Endothelial cell of umbilical vein (primary cell): ENCODE results near the gene OMA1. TPM values are rescaled to one million over a fixed set of nuclear protein-coding genes. Genes with fewer than 3 reads are reported as not detected.

Experiments used
- BruUV-seq: library from RNA; stranded (reverse); fragments of 400-500 nt; replicated peaks from 2 replicates; lab custom pipeline; 2021; lab: Mats Ljungman, UMichigan
- CTCF ChIA-PET: fragments of 300-600, 350-600 bp; sonication (Branson Sonifier 250); formaldehyde crosslinking; loops from one replicate; lab custom pipeline; 2021; ENCODE audit warnings: antibody characterized with exemption, inconsistent platforms; lab: Charles Lee
- POLR2A ChIA-PET: fragments of 300-600, 350-600 bp; sonication (Branson Sonifier 250); formaldehyde crosslinking; loops from one replicate; lab custom pipeline; 2021; ENCODE audit warnings: antibody characterized with exemption, inconsistent platforms; lab: Charles Lee
- DNase-seq: peaks from one replicate; pipeline ENCODE4 v3.0.0-alpha.2; 2011; ENCODE audit warnings: low read depth, low spot score
- FAIRE-seq: peaks from 2 replicates; lab custom pipeline; 2011; peaks lifted over from hg19 to GRCh38; lab: Jason Lieb, UNC
- H2AFZ ChIP-seq: 2 replicates; pipeline ENCODE4 v1.6.0; 2012; ENCODE audit warnings: low read depth, low read length, control low read depth, inconsistent platforms
- H3K27ac ChIP-seq: 2 replicates; pipeline ENCODE4 v1.5.1; 2011; ENCODE audit warnings: low read depth, mild to moderate bottlenecking, control low read depth, low read length, moderate library complexity; ENCODE audit not compliant: insufficient read depth
- H3K27me3 ChIP-seq, 2 experiments: 2 replicates each; pipeline versions ENCODE4 v1.6.0 to v1.6.1; 2011; ENCODE audit warnings: low read length in 2 of 2, mixed read lengths in 1 of 2; ENCODE audit not compliant: control insufficient read depth in 2 of 2, insufficient read depth in 2 of 2
- H3K36me3 ChIP-seq, 2 experiments: 2 replicates in 1 of 2; 3 replicates in 1 of 2; pipeline ENCODE4 v1.5.1; 2011; ENCODE audit warnings: low read length in 2 of 2, mild to moderate bottlenecking in 1 of 2, moderate library complexity in 1 of 2; ENCODE audit not compliant: control insufficient read depth in 2 of 2, insufficient read depth in 2 of 2; ENCODE audit errors: extremely low read depth in 1 of 2
- H3K4me1 ChIP-seq: 3 replicates; pipeline ENCODE4 v1.5.1; 2011; ENCODE audit warnings: mild to moderate bottlenecking, low read length; ENCODE audit not compliant: control insufficient read depth, insufficient read depth; ENCODE audit errors: extremely low read depth
- H3K4me2 ChIP-seq: 2 replicates; pipeline ENCODE4 v1.6.1; 2011; ENCODE audit warnings: low read length, control low read depth, mixed read lengths; ENCODE audit not compliant: insufficient read depth
- H3K4me3 ChIP-seq, 3 experiments: fragments of 200-600 bp in 1 of 3; sonication (generic), shearing (Covaris generic) in 1 of 3; replicated peaks in 1 of 3; 2 replicates each; pipeline ENCODE4 v1.5.1; 2011 to 2016; ENCODE audit warnings: control low read depth in 3 of 3, low read length in 3 of 3, mild to moderate bottlenecking in 2 of 3, inconsistent platforms in 1 of 3, low read depth in 1 of 3, moderate library complexity in 1 of 3; ENCODE audit not compliant: insufficient read depth in 1 of 3
- H3K79me2 ChIP-seq: 2 replicates; pipeline ENCODE4 v1.6.0; 2012; ENCODE audit warnings: low read length, inconsistent platforms; ENCODE audit not compliant: control insufficient read depth, insufficient read depth
- H3K9ac ChIP-seq: replicated peaks from 2 replicates; pipeline ENCODE3; 2011; ENCODE audit warnings: low read length, control low read depth; ENCODE audit not compliant: insufficient read depth; ENCODE audit errors: extremely low read depth
- H3K9me1 ChIP-seq: replicated peaks from 3 replicates; pipeline ENCODE4 v1.6.0; 2011; ENCODE audit warnings: mild to moderate bottlenecking, low read length; ENCODE audit not compliant: control insufficient read depth, insufficient read depth; ENCODE audit errors: extremely low read depth
- H3K9me3 ChIP-seq: replicated peaks from 2 replicates; pipeline ENCODE4 v1.5.1; 2012; ENCODE audit warnings: low read length, inconsistent platforms; ENCODE audit not compliant: control insufficient read depth, insufficient read depth
- H4K20me1 ChIP-seq: replicated peaks from 2 replicates; pipeline ENCODE3; 2011; ENCODE audit warnings: mild to moderate bottlenecking, low read length; ENCODE audit not compliant: control insufficient read depth, insufficient read depth; ENCODE audit errors: extremely low read depth
- CTCF ChIP-seq, 2 donors: IDR thresholded peaks; 1 replicate in 1 of 2; 2 replicates in 1 of 2; pipeline ENCODE4 v1.5.1; 2011; ENCODE audit warnings: low read length in 2 of 2, mild to moderate bottlenecking in 2 of 2, moderate library complexity in 2 of 2, control low read depth in 1 of 2, inconsistent platforms in 1 of 2, low read depth in 1 of 2; ENCODE audit not compliant: insufficient read depth in 1 of 2; ENCODE audit errors: extremely low read depth in 1 of 2
- EZH2 ChIP-seq: IDR thresholded peaks from 2 replicates; pipeline ENCODE4 v1.6.1; 2012; ENCODE audit warnings: borderline replicate concordance, low read depth, mild to moderate bottlenecking, moderate library complexity, low read length, inconsistent platforms; ENCODE audit not compliant: severe bottlenecking
- FOS ChIP-seq: IDR thresholded peaks from 2 replicates; pipeline ENCODE4 v1.6.1; 2011; ENCODE audit warnings: mild to moderate bottlenecking, low read length, moderate library complexity, borderline replicate concordance; ENCODE audit not compliant: insufficient read depth
- GATA2 ChIP-seq: IDR thresholded peaks from 2 replicates; pipeline ENCODE4 v1.7.0; 2011; ENCODE audit warnings: low read depth, mild to moderate bottlenecking, moderate library complexity, mixed read lengths, low read length; ENCODE audit not compliant: insufficient read length, insufficient read depth
- JUN ChIP-seq: IDR thresholded peaks from 2 replicates; pipeline ENCODE4 v1.6.1; 2011; ENCODE audit warnings: borderline replicate concordance, low read depth; ENCODE audit not compliant: insufficient read length, insufficient read depth
- MAX ChIP-seq: IDR thresholded peaks from 2 replicates; pipeline ENCODE4 v1.6.1; 2011; ENCODE audit not compliant: insufficient read depth, insufficient read length
- MYC ChIP-seq: IDR thresholded peaks from one replicate; pipeline ENCODE4 v1.6.1; 2011; ENCODE audit warnings: mild to moderate bottlenecking, low read depth, low read length
- POLR2A ChIP-seq: IDR thresholded peaks from 2 replicates; pipeline ENCODE4 v1.6.1; 2012; ENCODE audit warnings: low read depth, mild to moderate bottlenecking, control low read depth, low read length
- POLR2AphosphoS5 ChIP-seq: IDR thresholded peaks from 2 replicates; pipeline ENCODE4 v1.6.1; 2012; ENCODE audit warnings: low read depth, mild to moderate bottlenecking, control low read depth, low read length, moderate library complexity; ENCODE audit not compliant: insufficient read depth
- dilution Hi-C: fragments of 300-500 bp; cut with MboI; formaldehyde crosslinking; loops from one replicate; pipeline ENCODE4 v1.15.0; 2019; ENCODE audit warnings: low sequenced_read_pairs; ENCODE audit not compliant: extremely low pct_ligation_motif_present
- intact Hi-C: fragments of 100-400 bp; cut with micrococcal nuclease; formaldehyde crosslinking; loops from one replicate; pipeline ENCODE4 v1.10.0; 2022
- polyA plus RNA-seq, 4 experiments: library from polyadenylated mRNA; depleted of rRNA in 3 of 4; stranded (reverse) in 3 of 4; unstranded in 1 of 4; fragments of >200 nt; gene quantifications; 2 replicates each; pipeline versions ENCODE4 v1.2.1 to v1.2.3, GENCODE V29; 2011 to 2012; ENCODE audit warnings: missing spikeins in 1 of 4
- total RNA-seq: library from RNA; stranded (reverse); gene quantifications from 2 replicates; pipeline ENCODE4 v1.2.3, GENCODE V29; 2021

Gene OMA1
- total and polyA plus RNA-seq, 2 donors (not counting 3 experiments of a cell fraction or from before 2014, with no cell fraction given) = 4.0 to 4.6 TPM

GRCh38 chr1:58590019-58590418 is 43.5 kb upstream of the OMA1 start:
- TF ChIP-seq POLR2AphosphoS5 (no peak), JUN (no peak), FOS (no peak), EZH2 (no peak), MYC (no peak), MAX (no peak), CTCF (IDR thresholded peaks at IDR 0.05; ENCODE audit: extremely low read depth in 1 of 2, insufficient read depth in 1 of 2, low read depth in 1 of 2, low read length in 2 of 2) (no peak), GATA2 (no peak), POLR2A (no peak)
- Histone ChIP-seq H4K20me1 (no peaks in the 10 kb centered on the region), H3K9me1 (no peaks in the 10 kb centered on the region), H3K9me3 (no peaks in the 10 kb centered on the region), H3K27ac (no peak overlapping the region), H3K4me1 (peaks cover 44% of the 10 kb centered on the region), H3K79me2 (peaks cover 13% of the 10 kb centered on the region), H3K9ac (no peak overlapping the region), H3K4me2 (no peak overlapping the region), H2AFZ (no peak overlapping the region), H3K4me3 (no peak overlapping the region), H3K27me3 (no peaks in the 10 kb centered on the region), H3K36me3 (peaks cover 0 to 2% of the 10 kb centered on the region in 2 experiments)
- no peak for DNase-seq
- no TSS peak for BruUV-seq
- ChIA-PET POLR2A (no interaction called here), CTCF (interaction anchor here (0.8 to 2.3 kb wide), 3 partner anchors 14 to 62 kb away, joined by 3 to 6 read pairs (median 3); no protein-coding TSS in a partner anchor)
- intact Hi-C loops = loop anchor here (5.0 kb wide), 1 partner anchor 193 kb away; no protein-coding TSS in a partner anchor
- dilution Hi-C loops = no loop called here
- no peak for FAIRE-seq
